ENCODE results near the gene PAXIP1.

- TF ChIP-seq, protein P1, sequence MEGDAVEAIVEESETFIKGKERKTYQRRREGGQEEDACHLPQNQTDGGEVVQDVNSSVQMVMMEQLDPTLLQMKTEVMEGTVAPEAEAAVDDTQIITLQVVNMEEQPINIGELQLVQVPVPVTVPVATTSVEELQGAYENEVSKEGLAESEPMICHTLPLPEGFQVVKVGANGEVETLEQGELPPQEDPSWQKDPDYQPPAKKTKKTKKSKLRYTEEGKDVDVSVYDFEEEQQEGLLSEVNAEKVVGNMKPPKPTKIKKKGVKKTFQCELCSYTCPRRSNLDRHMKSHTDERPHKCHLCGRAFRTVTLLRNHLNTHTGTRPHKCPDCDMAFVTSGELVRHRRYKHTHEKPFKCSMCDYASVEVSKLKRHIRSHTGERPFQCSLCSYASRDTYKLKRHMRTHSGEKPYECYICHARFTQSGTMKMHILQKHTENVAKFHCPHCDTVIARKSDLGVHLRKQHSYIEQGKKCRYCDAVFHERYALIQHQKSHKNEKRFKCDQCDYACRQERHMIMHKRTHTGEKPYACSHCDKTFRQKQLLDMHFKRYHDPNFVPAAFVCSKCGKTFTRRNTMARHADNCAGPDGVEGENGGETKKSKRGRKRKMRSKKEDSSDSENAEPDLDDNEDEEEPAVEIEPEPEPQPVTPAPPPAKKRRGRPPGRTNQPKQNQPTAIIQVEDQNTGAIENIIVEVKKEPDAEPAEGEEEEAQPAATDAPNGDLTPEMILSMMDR (IDR thresholded peaks at IDR 0.05; ENCODE audit: low read length): no peak
- no peak for TF ChIP-seq EZH2phosphoT487 (IDR thresholded peaks at IDR 0.05; ENCODE audit: low read length)
Measured at GRCh38 chr7:154975984-154976383, 26.9 kb downstream of the PAXIP1 start.

All from MM.1S (cell line).